Activated CD8-positive, alpha-beta memory T cell treated with anti-CD3 and anti-CD28 coated beads for 36 hours (primary cell): ENCODE data around the gene SSH2. TPM values are rescaled to one million over a fixed set of nuclear protein-coding genes. Genes with fewer than 3 reads are reported as not detected.
"Not testable (repeated sequence)": the region's sequence is repeated elsewhere in the genome, so short reads cannot be mapped to it uniquely, and the experiment has no call there.

Experiments used
- CTCF ChIA-PET: fragments of 350-600 bp; sonication (Branson Sonifier 250); formaldehyde crosslinking; loops from one replicate; lab custom pipeline; 2021; ENCODE audit warnings: antibody characterized with exemption; lab: Charles Lee
- POLR2A ChIA-PET: fragments of 350-600 bp; sonication (Branson Sonifier 250); formaldehyde crosslinking; loops from one replicate; lab custom pipeline; 2021; ENCODE audit warnings: antibody characterized with exemption; lab: Charles Lee
- total RNA-seq, 2 experiments: library from RNA; stranded (reverse); gene quantifications; one replicate each; pipeline ENCODE4 v1.2.3, GENCODE V29; 2021

SSH2 gene
- total RNA-seq, 2 experiments from 2014 or later: 26.5 to 27.3 TPM

DNA sequence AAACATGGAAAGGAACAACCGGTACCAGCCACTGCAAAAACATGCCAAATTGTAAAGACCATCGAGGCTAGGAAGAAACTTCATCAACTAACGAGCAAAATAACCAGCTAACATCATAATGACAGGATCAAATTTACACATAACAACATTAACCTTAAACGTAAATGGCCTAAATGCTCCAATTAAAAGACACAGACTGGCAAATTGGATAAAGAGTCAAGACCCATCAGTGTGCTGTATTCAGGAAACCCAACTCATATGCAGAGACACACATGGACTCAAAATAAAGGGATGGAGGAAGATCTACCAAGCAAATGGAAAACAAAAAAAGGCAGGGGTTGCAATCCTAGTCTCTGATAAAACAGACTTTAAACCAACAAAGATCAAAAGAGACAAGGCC, 32.9 kb downstream of the SSH2 start:
- POLR2A ChIA-PET, CTCF ChIA-PET: not testable (repeated sequence)

- ChIA-PET POLR2A (no interaction called here), CTCF (interaction anchor here (1.7 kb wide), 1 partner anchor 39 kb away, joined by 3 read pairs; no protein-coding TSS in a partner anchor)
Measured at GRCh38 chr17:29892201-29892600, 37.8 kb downstream of the SSH2 start.

DNA sequence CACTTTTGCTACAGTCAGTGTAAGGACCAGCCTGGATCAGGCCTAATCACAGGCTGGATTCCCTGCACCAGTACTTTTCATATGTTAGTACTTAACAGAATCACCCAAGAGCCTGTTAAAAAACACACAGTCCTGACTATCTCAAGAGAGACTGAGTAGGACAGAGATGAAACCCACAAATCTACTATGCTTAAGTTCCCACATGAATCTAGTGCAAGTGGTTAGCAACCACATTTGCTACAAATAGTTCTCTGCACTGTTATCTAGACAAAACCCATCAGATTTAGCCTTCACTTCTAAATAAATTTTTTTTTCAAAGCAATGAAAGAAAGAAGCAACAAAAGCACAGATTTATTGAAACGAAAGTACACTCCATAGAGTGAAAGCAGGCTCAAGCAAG, 38.9 kb downstream of the SSH2 start:
- POLR2A ChIA-PET: no interaction called here
- CTCF ChIA-PET: no interaction called here

GRCh38 chr17:29885031-29885640, 44.9 kb downstream of the SSH2 start:
- CTCF ChIA-PET: interaction anchor here (0.6 kb wide), 1 partner anchor 12 kb away, joined by 3 read pairs; no protein-coding TSS in a partner anchor

DNA sequence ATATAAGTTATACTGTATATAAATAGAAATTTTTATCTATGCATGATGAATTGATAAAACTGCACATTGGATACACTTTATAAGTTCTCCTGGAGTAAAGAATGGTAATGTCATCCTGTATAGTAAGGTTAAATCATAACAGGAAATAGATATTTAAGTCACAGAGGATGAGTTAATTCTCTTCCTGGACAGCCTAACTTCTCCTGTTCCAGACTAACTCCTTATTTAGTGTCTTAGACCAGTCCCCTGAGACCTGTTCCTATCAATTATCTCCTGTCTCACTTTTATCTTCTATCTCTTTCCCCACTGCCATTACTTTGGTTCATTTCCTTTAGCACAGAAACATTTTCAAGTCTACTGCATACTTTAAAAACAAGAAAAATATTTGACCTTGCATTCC, 46.5 kb downstream of the SSH2 start:
- POLR2A ChIA-PET: no interaction called here
- CTCF ChIA-PET: no interaction called here

More at GRCh38 chr17:29885031-29885640, 44.9 kb downstream of the SSH2 start:
- POLR2A ChIA-PET: no interaction called here

GRCh38 chr17:29881256-29881655, 48.8 kb downstream of the SSH2 start:
- CTCF ChIA-PET: no interaction called here
- POLR2A ChIA-PET: no interaction called here

DNA sequence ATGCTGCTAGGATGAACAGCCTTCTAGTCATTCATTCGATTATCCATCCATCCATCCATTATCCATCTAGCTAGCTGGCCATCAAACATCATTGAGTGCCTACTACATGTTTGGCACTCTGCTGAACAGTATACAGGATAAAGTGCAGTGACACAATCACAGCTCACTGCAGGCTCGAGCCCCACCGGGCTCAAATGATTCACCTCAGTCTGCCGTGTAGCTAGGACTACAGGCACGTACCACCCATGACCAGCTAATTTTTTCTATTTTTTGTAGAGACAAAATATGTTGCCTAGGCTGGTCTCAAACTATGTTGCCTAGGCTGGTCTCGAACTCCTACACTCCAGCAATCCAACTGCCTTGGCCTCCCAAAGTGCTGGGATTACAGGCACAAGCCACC, 50.0 kb downstream of the SSH2 start:
- ChIA-PET POLR2A (no interaction called here), CTCF (no interaction called here)

DNA sequence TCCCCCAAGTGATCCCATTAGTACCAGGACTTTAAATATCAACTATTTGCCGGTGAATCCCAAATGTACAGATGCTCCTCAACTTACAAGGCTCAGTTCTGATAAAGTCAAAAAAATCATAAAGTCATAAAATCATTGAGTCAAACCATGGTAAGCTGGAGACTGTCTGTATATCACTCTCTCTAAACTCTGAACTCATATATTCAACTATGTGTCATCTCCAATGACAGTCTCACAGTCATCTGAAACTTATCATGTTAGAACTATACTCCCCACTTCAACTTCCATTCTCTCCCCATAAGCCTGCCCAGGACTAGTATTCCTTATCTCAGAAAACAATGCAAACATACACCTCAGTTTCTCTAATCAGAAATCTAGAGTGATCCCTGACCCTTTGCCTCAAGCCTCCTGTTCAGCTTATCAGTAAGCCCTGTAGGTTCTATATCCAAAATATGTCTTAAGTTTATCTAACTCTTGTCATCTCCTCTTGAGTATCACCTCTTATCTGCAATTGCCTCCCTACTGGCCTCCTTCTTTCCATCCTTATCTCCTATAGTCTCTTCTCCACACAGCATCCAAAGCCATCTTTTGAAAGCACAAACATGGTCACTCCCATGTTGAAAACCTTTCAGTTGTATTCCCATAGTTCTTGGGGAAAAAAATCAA, 55.0 kb downstream of the SSH2 start:
- ChIA-PET POLR2A (no interaction called here), CTCF (interaction anchor here (0.9 kb wide), 1 partner anchor 12 kb away, joined by 4 read pairs; no protein-coding TSS in a partner anchor)

GRCh38 chr17:29874358-29874757, 55.7 kb downstream of the SSH2 start:
- CTCF ChIA-PET: interaction anchor here (0.9 kb wide), 1 partner anchor 12 kb away, joined by 4 read pairs; no protein-coding TSS in a partner anchor
- POLR2A ChIA-PET: not testable (repeated sequence)

GRCh38 chr17:29873476-29873875, 56.6 kb downstream of the SSH2 start:
- ChIA-PET POLR2A (interaction anchor here (0.7 kb wide), 1 partner anchor 13 kb away, joined by 3 read pairs; no protein-coding TSS in a partner anchor), CTCF (interaction anchor here (0.7 kb wide), 1 partner anchor 12 kb away, joined by 3 read pairs; no protein-coding TSS in a partner anchor)

- POLR2A ChIA-PET: no interaction called here
Measured at GRCh38 chr17:29870836-29871465, 59.1 kb downstream of the SSH2 start.

GRCh38 chr17:29867643-29868181, 62.3 kb downstream of the SSH2 start:
- POLR2A ChIA-PET: interaction anchor here (1.2 kb wide), 1 partner anchor 64 kb away, joined by 3 read pairs; no protein-coding TSS in a partner anchor
- CTCF ChIA-PET: interaction anchor here (0.7 to 0.9 kb wide), 2 partner anchors 60 to 64 kb away, joined by 3 to 7 read pairs; no protein-coding TSS in a partner anchor

More at GRCh38 chr17:29870836-29871465, 59.1 kb downstream of the SSH2 start:
- CTCF ChIA-PET: interaction anchor here (1.1 kb wide), 1 partner anchor 60 kb away, joined by 6 read pairs; no protein-coding TSS in a partner anchor

- ChIA-PET POLR2A (no interaction called here), CTCF (interaction anchor here (0.9 to 1.4 kb wide), 2 partner anchors 64 to 65 kb away, joined by 3 read pairs; no protein-coding TSS in a partner anchor)
Measured at GRCh38 chr17:29866746-29867404, 63.2 kb downstream of the SSH2 start.

DNA sequence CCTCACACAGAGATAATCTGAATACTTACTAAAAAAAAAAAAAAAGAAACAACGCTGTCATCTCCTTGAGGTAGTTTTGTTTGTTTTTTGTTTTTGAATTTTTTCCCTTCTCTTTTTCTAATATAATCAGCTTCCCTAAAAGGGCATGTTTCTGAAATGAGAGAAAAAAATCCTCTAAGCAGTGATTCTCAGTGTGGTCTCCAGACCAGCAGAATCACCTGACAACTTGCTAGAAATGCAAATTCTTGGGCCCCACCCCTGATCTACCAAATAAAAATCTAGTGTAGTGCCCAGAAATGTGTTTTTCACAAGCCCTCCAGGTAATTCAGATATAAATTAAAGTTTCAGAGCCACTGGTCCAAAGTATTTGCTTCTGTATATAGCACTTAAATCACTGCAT, 65.4 kb downstream of the SSH2 start:
- ChIA-PET POLR2A (no interaction called here), CTCF (no interaction called here)

DNA sequence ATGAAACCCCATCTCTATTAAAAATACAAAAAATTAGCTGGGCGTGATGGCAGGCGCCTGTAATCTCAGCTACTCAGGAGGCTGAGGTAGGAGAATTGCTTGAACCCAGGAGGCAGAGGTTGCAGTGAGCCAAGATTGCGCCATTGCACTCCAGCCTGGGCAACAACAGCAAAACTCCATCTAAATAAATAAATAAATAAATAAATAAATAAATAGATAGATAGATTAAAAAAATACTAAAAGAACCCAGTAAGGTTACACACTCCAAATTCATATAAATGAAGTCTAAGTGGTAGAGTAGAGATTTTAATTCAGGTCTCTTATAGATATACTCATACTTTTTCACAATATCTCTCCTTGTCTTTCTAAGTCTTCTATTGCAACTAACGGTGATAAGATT, 65.9 kb downstream of the SSH2 start:
- POLR2A ChIA-PET, CTCF ChIA-PET: not testable (repeated sequence)

DNA sequence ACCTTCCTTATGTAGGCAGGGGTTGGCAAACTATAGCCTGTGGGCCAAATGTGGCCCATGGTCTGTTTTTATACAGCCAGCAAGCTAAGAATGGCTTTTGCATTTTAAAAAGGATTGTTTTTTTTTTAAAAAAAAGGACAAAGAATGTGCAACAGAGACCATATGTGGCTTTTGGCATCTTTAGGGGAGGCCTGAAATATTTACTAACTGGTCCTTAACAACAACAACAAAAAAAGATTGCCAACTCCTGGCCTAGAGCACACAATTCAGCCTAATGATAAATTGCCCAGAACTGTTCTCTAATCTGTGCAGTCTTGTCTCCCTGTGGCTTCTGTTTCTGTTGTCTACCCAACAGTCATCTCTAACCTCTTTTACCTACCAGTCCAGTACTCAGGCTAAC, 67.1 kb downstream of the SSH2 start:
- CTCF ChIA-PET: interaction anchor here (1.4 to 1.5 kb wide), 2 partner anchors 12 to 68 kb away, joined by 4 to 6 read pairs; partner anchors contain the start of gene SSH2
- POLR2A ChIA-PET: no interaction called here

- ChIA-PET POLR2A (no interaction called here), CTCF (interaction anchor here (1.4 to 1.5 kb wide), 2 partner anchors 13 to 68 kb away, joined by 4 to 6 read pairs; partner anchors contain the start of gene SSH2)
Measured at GRCh38 chr17:29862127-29862526, 67.9 kb downstream of the SSH2 start.

DNA sequence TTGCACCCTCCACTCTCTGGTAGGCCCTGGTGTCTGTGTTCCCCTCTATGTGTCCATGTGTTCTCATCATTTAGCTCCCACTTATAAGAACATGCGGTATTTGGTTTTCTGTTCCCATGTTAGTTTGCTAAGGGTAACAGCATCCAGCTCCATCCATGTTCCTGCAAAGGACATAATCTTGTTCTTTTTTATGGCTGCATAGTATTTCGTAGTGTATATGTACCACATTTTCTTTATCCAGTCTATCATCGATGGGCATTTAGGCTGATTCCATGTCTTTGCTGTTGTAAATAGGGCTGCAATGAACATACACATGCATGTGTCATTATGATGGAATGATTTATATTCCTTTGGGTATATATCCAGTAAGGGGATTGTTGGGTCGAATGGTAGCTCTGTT, 70.6 kb downstream of the SSH2 start:
- CTCF ChIA-PET, POLR2A ChIA-PET: not testable (repeated sequence)

DNA sequence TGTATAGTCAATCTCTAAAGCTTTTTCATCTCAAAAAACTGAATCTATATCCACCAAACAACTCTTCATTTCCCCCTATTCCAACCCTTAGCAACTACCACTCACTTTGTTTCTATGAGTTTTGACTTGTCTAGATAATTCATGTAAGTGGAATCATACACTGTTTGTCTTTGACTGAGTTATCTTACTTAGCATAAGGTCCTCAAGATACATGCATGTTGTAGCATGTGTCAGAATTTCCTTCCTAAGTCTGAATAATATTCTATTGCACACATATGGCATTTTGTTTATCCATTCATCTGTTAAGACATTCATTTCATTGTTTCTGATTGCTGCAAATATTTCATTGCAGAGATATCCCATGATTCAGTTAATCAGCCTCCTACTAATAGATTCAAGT, 72.2 kb downstream of the SSH2 start:
- POLR2A ChIA-PET: no interaction called here
- CTCF ChIA-PET: no interaction called here
